Thyroid gland (tissue), 4 donors: ENCODE data around the gene PIN1.
A peak's percentile ranks its signal among the peaks of the same experiment; 100 is the strongest.

Experiments used
- POLR2A ChIP-seq, 2 donors: fragments of 450-650 bp; IDR thresholded peaks; one replicate each; pipeline ENCODE4 v1.6.1; 2017; ENCODE audit warnings: antibody characterized with exemption in 2 of 2, mild to moderate bottlenecking in 2 of 2, moderate library complexity in 1 of 2
- TF ChIP-seq, protein P1 (sequence below), 6 experiments: fragments of 200-600 bp in 3 of 6; fragments of 450-650 bp in 3 of 6; sonication (generic) in 3 of 6; IDR thresholded peaks; one replicate each; pipeline ENCODE4 v1.5.1; 2016 to 2019; ENCODE audit warnings: antibody characterized with exemption in 6 of 6, mild to moderate bottlenecking in 2 of 6, inconsistent platforms in 1 of 6, moderate library complexity in 1 of 6

DNA sequence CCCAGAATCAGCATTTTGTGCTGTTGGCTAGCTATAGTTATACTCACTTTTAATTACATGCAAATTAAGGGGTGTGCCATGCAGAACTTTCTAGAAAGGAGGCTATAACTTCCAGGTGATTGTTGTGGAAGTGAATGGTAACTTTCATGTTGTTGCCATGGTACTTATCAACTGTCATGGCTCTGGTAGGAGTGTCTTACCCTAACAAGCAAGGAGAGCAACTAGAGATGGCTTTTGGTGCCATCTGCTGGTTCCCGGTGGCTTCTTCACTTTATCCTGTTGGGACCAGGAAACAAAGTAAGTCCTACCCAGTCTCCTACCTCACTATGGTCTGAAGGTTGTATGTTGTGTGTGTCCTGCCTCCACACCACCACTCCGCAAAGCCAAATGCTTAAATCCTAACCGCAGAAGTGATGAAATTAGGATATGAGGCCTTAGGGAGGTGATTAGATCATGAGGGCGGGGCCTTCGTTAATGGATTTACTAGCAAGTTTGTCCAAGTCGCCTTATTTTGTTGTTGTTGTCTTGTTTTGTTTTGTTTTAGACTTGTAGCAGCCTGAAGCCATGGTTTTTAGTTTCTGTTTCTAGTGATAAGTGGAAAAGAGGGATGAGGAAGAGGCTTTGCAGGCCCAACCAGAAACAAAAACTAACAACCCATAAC lies 38.9 kb upstream of the PIN1 start:
- TF ChIP-seq, protein P1, sequence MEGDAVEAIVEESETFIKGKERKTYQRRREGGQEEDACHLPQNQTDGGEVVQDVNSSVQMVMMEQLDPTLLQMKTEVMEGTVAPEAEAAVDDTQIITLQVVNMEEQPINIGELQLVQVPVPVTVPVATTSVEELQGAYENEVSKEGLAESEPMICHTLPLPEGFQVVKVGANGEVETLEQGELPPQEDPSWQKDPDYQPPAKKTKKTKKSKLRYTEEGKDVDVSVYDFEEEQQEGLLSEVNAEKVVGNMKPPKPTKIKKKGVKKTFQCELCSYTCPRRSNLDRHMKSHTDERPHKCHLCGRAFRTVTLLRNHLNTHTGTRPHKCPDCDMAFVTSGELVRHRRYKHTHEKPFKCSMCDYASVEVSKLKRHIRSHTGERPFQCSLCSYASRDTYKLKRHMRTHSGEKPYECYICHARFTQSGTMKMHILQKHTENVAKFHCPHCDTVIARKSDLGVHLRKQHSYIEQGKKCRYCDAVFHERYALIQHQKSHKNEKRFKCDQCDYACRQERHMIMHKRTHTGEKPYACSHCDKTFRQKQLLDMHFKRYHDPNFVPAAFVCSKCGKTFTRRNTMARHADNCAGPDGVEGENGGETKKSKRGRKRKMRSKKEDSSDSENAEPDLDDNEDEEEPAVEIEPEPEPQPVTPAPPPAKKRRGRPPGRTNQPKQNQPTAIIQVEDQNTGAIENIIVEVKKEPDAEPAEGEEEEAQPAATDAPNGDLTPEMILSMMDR (IDR thresholded peaks at IDR 0.05): peak; percentile 43 to 92 (median 87)
- TF ChIP-seq POLR2A (IDR thresholded peaks at IDR 0.05): no peak
